Panc1 (cell line): ENCODE measurements around the gene GPR152. TPM values are rescaled to one million over a fixed set of nuclear protein-coding genes. Genes with fewer than 3 reads are reported as not detected.
A peak's percentile ranks its signal among the peaks of the same experiment; 100 is the strongest.

Experiments used
- ATAC-seq: fragments of 200-7000 bp; cut with Tn5 transposase; 2 replicates; pipeline ENCODE4 v1.9.1; 2020; ENCODE audit warnings: mild to moderate bottlenecking, moderate library complexity
- BruUV-seq: library from RNA; stranded (reverse); fragments of 400-500 nt; replicated peaks from 2 replicates; lab custom pipeline; 2021; lab: Mats Ljungman, UMichigan
- CTCF ChIA-PET: fragments of 300-600 bp; sonication (Branson Sonifier 250); formaldehyde crosslinking; loops from one replicate; lab custom pipeline; 2022; ENCODE audit warnings: antibody characterized with exemption; lab: Charles Lee
- POLR2A ChIA-PET: fragments of 300-600 bp; sonication (Branson Sonifier 250); formaldehyde crosslinking; loops from one replicate; lab custom pipeline; 2022; ENCODE audit warnings: antibody characterized with exemption; lab: Charles Lee
- DNase-seq: peaks from one replicate; pipeline ENCODE4 v3.0.0-alpha.2; 2010; ENCODE audit warnings: low read depth, low spot score
- H3K27ac ChIP-seq: 2 replicates; pipeline ENCODE4 v1.5.1; 2011; ENCODE audit warnings: mild to moderate bottlenecking, low read length, inconsistent platforms
- H3K27me3 ChIP-seq: fragments of 200-500 bp; sonication (Bioruptor generic); 2 replicates; pipeline ENCODE4 v1.6.0; 2014; ENCODE audit warnings: low read length, inconsistent platforms; ENCODE audit not compliant: control insufficient read depth, insufficient read depth
- H3K36me3 ChIP-seq: fragments of 200-500 bp; sonication (Bioruptor generic); 2 replicates; pipeline ENCODE4 v1.5.1; 2014; ENCODE audit warnings: inconsistent platforms, mild to moderate bottlenecking, low read length, moderate library complexity; ENCODE audit not compliant: control insufficient read depth, insufficient read depth
- H3K4me1 ChIP-seq: 2 replicates; pipeline ENCODE4 v1.5.1; 2011; ENCODE audit warnings: inconsistent platforms, mild to moderate bottlenecking, low read length, moderate library complexity; ENCODE audit not compliant: control insufficient read depth, insufficient read depth
- H3K4me3 ChIP-seq, 2 experiments: 2 replicates each; pipeline ENCODE4 v1.5.1; 2011 to 2012; ENCODE audit warnings: low read depth in 2 of 2, low read length in 2 of 2, mild to moderate bottlenecking in 2 of 2, inconsistent platforms in 1 of 2, moderate library complexity in 1 of 2
- H3K9me3 ChIP-seq: fragments of 200-500 bp; sonication (Bioruptor generic); 2 replicates; pipeline ENCODE4 v1.5.1; 2014; ENCODE audit warnings: low read depth, mild to moderate bottlenecking, inconsistent platforms, low read length, moderate library complexity; ENCODE audit not compliant: control insufficient read depth, insufficient read depth
- POLR2AphosphoS5 ChIP-seq: IDR thresholded peaks from 2 replicates; pipeline ENCODE4 v1.6.1; 2012; ENCODE audit warnings: mild to moderate bottlenecking, low read depth, low read length, moderate library complexity
- SIN3A ChIP-seq: IDR thresholded peaks from 2 replicates; pipeline ENCODE4 v1.6.1; 2012; ENCODE audit warnings: low read depth, mild to moderate bottlenecking, low read length, moderate library complexity, borderline replicate concordance; ENCODE audit not compliant: insufficient read depth
- TCF7L2 ChIP-seq: IDR thresholded peaks from 2 replicates; pipeline ENCODE4 v1.6.1; 2011; ENCODE audit warnings: mild to moderate bottlenecking, low read depth, low read length, inconsistent platforms
- in situ Hi-C: cut with HindIII; loops from 2 replicates; pipeline ENCODE4 v1.10.0; 2016; ENCODE audit warnings: low sequenced_read_pairs, low pct_unique_long_range_greater_than_20kb
- intact Hi-C: fragments of 100-400 bp; cut with micrococcal nuclease; formaldehyde crosslinking; loops from one replicate; pipeline ENCODE4 v1.10.0; 2022; ENCODE audit not compliant: unreplicated experiment
- total RNA-seq: library from RNA; stranded (reverse); gene quantifications from one replicate; pipeline ENCODE4 v1.2.1, GENCODE V29; 2021; ENCODE audit not compliant: unreplicated experiment
- TF ChIP-seq, protein P1 (sequence below), 2 experiments: IDR thresholded peaks; 2 replicates each; pipeline ENCODE4 v1.6.1; 2011 to 2012; ENCODE audit warnings: low read depth in 2 of 2, control low read depth in 1 of 2, low read length in 1 of 2, mild to moderate bottlenecking in 1 of 2, moderate library complexity in 1 of 2; ENCODE audit not compliant: insufficient read depth in 1 of 2
- TF ChIP-seq, protein P2 (sequence below): fragments of 450-650 bp; IDR thresholded peaks from 2 replicates; pipeline ENCODE4 v1.5.1; 2017; ENCODE audit warnings: mild to moderate bottlenecking

Gene GPR152
- total RNA-seq, 1 experiment from 2014 or later: not detected

DNA sequence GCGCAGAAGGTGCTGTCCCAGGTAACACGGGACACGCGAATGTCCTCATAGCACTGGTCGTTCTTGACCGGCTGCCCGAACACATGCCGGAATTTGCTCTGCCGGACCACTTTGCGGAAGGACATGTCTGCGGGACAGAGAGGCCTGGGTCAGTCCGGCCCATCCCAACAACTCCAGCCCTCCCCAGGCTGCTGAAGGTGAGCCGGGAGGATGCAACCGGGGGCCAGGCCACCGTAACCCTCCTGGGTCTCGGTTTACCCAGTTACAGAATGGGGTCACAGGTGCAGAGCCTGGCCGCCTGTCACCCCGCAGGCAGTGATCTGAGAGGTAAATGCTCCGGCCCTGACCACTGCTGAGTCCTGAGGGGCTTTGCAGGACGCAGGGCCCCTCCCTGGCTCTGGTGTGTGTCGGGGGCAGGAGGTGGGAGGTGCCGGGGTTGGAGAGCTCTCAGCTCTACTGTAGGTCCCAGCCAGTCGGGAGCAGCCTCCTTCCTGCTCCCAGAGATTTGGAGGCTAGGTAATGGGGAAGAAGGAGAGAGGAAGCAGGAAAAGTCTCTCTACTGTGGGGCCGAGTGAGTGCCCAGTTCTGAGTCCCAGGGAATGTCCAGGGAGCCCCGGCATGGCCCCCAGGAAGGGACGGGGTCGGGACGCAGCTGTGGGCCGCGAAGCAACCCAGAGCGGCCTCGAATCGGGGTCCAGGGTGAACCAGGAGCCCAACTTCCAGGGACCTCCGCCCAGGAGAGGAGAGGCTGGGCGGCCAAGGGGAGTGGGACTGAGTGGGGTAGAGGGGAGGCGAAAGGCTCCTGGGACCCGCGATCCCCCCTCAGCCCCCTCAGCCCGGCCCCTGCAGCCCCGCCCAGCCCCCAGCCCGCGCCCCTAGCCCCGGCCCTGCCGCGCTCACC, 9.8 kb downstream of the GPR152 start:
- BruUV-seq: no TSS peak
- peak overlapping the region; percentile 87 for H3K27ac ChIP-seq
- POLR2A ChIA-PET: interaction anchor here (0.6 kb wide), 1 partner anchor 54 kb away, joined by 5 read pairs; no protein-coding TSS in a partner anchor
- CTCF ChIA-PET: interaction anchor here (0.7 kb wide), 1 partner anchor 683 kb away, joined by 4 read pairs; no protein-coding TSS in a partner anchor
- H3K27me3 ChIP-seq: no peaks in the 10 kb centered on the region
- no peaks in the 10 kb centered on the region for H3K9me3 ChIP-seq
- H3K4me1 ChIP-seq: peaks cover 46% of the 10 kb centered on the region
- H3K36me3 ChIP-seq: peaks cover 2% of the 10 kb centered on the region; the same call in 1 of the 2 replicates
- no peak for DNase-seq
- intact Hi-C loops (no loop called here), in situ Hi-C loops (no loop called here)
- ATAC-seq: peak; percentile 16
- TF ChIP-seq SIN3A (no peak), POLR2AphosphoS5 (0 out of 2 replicates have a peak, but pooled peaks have one; percentile 13), TCF7L2 (no peak)
- TF ChIP-seq, protein P1, sequence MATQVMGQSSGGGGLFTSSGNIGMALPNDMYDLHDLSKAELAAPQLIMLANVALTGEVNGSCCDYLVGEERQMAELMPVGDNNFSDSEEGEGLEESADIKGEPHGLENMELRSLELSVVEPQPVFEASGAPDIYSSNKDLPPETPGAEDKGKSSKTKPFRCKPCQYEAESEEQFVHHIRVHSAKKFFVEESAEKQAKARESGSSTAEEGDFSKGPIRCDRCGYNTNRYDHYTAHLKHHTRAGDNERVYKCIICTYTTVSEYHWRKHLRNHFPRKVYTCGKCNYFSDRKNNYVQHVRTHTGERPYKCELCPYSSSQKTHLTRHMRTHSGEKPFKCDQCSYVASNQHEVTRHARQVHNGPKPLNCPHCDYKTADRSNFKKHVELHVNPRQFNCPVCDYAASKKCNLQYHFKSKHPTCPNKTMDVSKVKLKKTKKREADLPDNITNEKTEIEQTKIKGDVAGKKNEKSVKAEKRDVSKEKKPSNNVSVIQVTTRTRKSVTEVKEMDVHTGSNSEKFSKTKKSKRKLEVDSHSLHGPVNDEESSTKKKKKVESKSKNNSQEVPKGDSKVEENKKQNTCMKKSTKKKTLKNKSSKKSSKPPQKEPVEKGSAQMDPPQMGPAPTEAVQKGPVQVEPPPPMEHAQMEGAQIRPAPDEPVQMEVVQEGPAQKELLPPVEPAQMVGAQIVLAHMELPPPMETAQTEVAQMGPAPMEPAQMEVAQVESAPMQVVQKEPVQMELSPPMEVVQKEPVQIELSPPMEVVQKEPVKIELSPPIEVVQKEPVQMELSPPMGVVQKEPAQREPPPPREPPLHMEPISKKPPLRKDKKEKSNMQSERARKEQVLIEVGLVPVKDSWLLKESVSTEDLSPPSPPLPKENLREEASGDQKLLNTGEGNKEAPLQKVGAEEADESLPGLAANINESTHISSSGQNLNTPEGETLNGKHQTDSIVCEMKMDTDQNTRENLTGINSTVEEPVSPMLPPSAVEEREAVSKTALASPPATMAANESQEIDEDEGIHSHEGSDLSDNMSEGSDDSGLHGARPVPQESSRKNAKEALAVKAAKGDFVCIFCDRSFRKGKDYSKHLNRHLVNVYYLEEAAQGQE (IDR thresholded peaks at IDR 0.05; ENCODE audit: insufficient read depth in 1 of 2, low read depth in 2 of 2, low read length in 1 of 2): no peak
- TF ChIP-seq, protein P2, sequence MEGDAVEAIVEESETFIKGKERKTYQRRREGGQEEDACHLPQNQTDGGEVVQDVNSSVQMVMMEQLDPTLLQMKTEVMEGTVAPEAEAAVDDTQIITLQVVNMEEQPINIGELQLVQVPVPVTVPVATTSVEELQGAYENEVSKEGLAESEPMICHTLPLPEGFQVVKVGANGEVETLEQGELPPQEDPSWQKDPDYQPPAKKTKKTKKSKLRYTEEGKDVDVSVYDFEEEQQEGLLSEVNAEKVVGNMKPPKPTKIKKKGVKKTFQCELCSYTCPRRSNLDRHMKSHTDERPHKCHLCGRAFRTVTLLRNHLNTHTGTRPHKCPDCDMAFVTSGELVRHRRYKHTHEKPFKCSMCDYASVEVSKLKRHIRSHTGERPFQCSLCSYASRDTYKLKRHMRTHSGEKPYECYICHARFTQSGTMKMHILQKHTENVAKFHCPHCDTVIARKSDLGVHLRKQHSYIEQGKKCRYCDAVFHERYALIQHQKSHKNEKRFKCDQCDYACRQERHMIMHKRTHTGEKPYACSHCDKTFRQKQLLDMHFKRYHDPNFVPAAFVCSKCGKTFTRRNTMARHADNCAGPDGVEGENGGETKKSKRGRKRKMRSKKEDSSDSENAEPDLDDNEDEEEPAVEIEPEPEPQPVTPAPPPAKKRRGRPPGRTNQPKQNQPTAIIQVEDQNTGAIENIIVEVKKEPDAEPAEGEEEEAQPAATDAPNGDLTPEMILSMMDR: no peak
- peak overlapping the region; percentile 78 to 87 for H3K4me3 ChIP-seq

DNA sequence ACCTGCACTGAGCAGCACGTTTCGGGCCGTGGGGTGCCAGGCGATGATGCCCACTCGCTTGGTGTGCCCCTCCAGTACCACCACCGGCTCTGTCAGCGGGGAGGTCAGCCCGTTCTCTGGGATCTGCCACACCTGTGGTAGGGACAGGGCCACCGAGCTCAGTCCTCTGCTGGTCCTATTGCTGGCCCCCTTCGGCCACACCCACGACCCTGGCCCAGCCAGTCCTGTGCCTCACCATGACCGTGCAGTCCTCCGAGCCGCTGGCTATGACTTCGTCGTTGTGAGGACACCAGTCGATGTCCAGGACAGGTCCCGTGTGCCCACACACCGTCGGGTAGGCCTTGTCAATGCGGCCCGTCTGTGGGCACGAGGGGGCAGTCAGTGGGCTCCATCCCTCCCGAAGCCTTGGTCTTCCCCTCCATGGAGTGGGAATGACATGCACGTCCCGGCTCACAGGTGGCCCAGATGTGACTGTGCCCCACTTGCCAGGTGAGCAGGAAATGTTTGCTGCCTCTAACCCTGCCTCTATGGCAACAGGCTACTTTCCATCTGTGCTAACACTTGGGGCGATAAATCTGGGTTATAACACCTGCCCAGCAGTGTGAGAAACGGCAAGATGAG, 10.7 kb downstream of the GPR152 start:
- Histone ChIP-seq H3K27ac (peak overlapping the region; percentile 15), H3K4me3 (peak overlapping the region in 1 of 2 experiments; percentile 87; a peak in 3 of 4 replicates), H3K9me3 (no peaks in the 10 kb centered on the region), H3K4me1 (peaks cover 52% of the 10 kb centered on the region), H3K36me3 (peaks cover 2% of the 10 kb centered on the region; the same call in 1 of the 2 replicates), H3K27me3 (no peaks in the 10 kb centered on the region)
- in situ Hi-C loops (no loop called here), intact Hi-C loops (no loop called here)
- ChIA-PET CTCF (no interaction called here), POLR2A (no interaction called here)
- ATAC-seq (no peak), DNase-seq (no peak)
- BruUV-seq: no TSS peak
- no peak for TF ChIP-seq SIN3A
